ENCODE measurements around the gene PAIP1.
"Not testable (repeated sequence)": the region's sequence is repeated elsewhere in the genome, so short reads cannot be mapped to it uniquely, and the experiment has no call there.

The PAIP1 gene

DNA sequence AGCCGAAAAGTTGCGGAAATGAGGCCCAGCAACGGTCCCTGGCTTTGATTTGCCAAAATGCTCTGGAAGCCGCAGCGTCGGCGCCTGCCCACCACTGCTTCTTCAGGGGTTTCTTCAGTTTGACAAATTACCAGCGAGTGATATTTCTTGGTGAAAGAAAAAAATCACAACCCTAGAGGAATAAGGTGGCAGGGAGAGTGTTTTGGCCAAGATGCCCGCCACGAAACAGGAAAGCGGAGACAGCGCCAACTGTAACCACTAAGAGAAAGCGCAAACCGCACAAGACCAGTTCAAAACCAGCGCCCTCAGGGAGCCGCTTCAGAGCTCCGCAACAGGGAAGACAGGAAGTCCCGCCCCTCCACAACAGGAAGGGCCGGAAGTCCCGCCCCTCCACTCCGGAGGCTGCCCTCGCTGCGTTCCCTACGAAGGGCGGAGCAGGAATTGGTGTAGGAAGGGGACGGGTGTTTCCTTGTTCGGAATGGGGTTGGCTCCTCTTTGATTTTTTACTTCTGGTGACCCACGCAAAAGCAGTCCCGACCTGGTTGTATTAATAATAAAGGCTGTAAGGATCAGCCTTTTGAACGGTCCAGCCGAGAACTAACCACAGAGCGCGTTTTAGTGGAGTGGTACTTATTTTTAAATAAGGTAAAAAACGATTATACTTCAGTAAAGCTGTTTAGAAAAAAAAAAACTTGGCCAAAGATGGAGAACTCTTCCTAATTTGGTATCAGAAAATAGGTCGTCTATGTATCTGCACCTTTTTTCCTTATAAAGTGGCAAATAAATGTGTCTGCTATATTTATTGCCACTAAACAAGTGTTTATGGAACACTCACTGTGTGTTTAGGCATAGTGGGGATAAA lies 41.8 kb downstream of the PAIP1 start, which contains the start of gene C5orf34:
Gene C5orf34 (minus strand): TSS at position 333 of the 862 bp plus-strand sequence. CDS start 5,809 bp downstream, outside the sequence.
- DNase-seq, result peak; percentile 89

- no peak for DNase-seq
These were observed 42.4 kb downstream of the PAIP1 start for GRCh38 chr5:43514471-43514815.

GRCh38 chr5:43514025-43514424 lies 42.9 kb downstream of the PAIP1 start:
- no peak for DNase-seq

DNA sequence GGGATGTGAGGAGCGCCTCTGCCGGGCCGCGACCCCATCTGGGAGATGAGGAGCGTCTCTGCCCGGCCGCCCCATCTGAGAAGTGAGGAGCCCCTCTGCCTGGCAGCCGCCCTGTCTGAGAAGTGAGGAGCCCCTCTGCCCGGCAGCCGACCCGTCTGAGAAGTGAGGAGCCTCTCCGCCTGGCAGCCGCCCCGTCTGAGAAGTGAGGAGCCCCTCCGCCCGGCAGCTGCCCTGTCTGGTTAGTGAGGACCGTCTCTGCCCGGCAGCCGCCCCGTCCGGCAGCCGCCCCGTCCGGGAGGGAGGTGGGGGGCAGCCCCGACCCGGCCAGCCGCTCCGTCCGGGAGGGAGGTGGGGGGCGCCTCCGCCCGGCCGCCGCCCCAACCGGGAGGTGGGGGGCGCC lies 45.8 kb downstream of the PAIP1 start:
- DNase-seq, result not testable (repeated sequence)

DNA sequence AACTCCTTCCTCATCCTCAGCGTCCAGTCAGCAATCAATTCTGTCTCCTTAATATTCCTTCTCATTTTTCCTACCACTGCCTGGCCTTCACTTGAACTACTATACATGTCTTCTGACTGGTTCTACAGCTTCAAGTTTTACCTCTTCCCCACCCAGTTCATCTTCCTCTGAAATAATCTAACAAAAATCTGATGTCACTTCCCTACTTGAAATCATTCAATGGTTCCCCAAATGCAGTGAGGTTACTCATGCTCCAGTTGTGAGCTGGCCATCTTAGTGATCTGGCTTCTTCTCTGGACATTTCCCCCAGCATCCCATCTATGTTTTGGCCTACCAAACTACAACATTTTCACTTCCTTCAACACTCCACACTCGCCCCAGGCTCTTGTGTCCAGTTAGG lies 58.3 kb downstream of the PAIP1 start:
- no peak for DNase-seq

DNA sequence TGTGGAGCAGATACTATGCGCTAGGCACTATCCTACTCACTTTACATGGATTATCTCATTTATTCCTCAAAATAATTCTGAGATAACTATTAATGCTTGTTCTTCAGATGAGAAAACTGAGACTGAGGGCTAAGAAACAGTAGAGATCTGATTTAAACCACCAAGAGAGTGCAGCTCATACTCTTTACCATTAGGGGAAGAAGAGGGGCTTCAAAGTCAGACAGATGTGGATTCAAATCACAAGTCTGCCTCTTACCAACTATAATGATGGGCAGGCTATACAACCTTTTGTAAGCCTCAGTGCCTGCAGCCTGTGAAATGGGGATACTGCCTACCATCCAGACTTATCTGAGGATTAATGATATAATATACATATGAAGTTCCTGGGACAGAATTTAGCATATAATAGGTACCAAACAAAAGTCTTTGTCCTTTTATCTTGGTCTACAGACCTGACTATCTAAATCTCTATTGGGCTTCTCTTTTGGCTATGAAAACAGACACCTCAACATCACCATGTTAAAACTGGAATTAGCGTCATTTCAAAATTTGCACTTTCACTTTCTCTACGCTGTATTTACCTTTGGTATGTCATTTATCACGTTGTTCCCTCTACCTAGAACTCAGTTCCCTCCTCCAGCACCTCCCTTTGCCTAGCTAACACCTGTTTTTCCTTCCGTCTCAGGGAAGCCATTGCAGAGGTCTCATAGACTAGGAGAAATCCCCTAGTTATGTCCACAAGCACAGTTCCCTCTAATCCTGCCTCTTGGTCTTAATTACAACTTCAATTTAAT lies 59.4 kb downstream of the PAIP1 start:
- DNase-seq, result no peak

DNA sequence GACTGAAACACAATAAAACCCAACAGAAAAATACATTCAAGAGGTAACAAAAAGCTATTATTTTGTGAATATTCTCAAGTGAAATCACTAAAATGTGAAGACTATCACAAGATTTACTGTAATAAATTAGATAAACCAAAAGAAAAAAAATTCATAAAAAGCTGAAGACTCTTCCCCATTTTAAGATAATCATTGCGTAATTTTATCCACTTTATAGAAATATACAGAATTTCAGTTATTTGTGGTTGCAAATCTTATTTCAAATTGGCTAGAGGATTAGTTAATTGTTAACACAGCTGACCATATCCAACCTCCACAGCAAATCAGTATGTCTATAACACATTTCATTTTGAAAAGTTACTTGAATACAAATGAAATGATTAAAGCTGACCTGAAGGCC lies 65.6 kb downstream of the PAIP1 start:
- DNase-seq, result no peak

- DNase-seq, result no peak
These were observed 70.5 kb downstream of the PAIP1 start for GRCh38 chr5:43486353-43486752.

GRCh38 chr5:43485406-43485805 lies 71.5 kb downstream of the PAIP1 start:
- DNase-seq, result no peak

DNA sequence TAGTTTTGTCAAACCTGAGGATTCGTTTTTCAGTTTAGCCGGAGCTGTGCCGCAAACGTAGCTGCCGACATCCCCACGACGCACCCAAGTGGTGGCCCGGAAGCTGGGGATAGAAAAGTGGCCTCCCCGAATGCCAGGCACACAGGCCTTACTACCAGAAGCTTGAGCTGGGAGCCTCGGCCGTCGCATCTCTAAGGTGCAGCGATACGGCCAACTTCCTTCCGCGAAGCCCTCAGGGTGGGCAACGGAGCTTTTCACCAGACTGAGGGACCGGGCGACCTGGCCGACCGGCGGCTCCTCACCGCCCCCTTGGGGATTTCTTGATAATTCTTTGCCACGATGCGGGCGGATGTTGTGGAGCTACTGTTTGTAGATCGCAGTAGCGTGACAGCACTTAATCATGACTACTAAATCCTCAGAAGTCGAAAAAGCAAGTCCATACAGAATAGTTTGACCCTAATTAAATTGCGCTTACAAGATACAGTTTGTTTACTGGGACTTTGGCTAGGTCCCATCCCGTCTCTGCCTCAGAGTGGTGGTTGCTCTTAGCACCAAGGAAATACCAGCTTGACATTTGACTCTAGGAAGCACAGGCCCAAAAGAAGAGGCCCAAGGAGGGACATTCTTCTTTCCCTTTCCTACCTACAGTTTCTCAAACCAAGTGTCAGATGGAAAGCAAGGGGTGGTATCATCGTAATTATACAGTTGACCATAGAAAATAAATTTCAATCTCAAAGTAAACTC lies 72.6 kb downstream of the PAIP1 start:
- peak; percentile 85 for DNase-seq

DNA sequence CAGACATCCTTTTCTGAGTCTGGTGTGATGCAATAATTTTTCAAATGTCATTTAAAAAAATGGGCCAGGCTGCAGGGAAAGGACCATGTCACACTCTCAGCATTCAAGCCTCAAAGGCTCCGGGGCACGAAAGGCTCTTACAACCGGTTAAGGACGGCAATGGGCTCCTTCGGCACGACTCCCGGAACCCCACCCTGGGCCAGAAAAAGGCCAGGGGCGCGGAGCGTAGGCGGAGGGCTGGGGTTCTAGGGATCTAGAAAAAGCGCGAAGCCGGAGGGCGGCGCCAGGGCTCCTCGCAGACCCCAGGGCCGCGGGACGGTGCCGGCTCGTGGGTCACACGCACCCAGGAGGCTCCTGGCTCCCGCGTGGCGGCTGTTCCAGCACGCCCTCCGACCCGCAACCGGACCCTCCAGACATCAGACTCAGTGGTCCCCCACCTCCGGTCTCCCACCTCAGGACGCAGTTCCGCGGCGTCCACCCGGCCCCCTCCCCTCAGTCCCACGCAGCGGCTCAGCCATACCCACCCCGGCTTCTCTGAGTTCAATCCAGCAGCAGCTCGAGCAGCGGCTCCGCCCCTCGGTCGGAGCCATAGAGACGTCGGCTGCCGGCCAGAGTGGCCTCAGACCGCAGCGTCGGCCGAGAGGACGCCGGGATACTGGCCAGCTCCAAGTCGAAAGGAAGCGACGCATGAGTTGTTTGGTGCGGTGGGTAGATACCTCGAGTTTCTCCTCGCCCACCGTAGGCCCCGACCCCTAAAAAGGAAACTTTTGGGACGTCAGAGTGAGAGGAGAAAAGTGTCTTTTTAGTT lies 73.4 kb downstream of the PAIP1 start, which contains the start of gene TMEM267:
Gene TMEM267 (minus strand): TSS at position 568 of the 808 bp plus-strand sequence. CDS start 29,896 bp downstream, outside the sequence.
- peak; percentile 76 for DNase-seq

DNA sequence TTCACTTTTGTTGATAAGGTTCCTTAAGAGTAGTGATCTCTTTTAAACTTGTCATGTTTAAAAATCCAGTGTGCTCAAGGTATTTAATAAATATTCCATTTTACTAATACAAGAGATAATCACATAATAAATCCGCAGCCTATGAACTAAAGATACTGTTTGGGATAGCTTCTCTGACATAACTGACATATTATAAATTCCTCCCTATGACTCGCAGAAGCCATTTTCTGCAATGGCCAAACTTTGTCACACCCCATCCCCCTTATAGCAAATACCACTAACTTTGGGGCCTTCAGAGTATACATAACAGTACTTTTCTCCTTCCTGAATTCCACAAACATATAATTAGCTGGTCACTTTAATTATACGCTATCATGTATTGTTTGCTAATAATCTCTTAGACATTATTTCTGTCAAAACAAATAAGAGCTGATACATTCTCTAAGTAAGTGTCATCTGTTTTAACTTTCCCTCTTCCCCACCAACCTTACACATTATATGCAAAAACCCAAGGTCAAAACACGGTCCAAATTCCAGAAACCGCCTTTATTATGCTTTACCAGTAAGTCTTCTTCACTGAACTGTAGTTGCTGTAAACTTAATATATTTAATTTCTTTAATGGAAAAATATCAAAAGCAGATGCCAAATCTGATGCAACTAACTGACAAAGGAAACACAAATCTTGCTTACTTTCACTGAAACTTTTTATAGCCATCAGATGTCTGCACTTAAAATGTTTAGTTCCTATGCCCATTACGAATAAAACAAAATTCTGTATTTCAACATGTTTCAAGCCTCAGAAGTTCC lies 74.2 kb downstream of the PAIP1 start:
- DNase-seq, result no peak
